Cardiac atrium fibroblast (primary cell): ENCODE measurements around the gene PEX7. TPM values are rescaled to one million over a fixed set of nuclear protein-coding genes. Genes with fewer than 3 reads are reported as not detected.

ENCODE experiments used
- total RNA-seq: library from RNA; depleted of rRNA; stranded (reverse); fragments of >200 nt; gene quantifications from 2 replicates; pipeline ENCODE4 v1.2.3, GENCODE V29; 2015

PEX7 gene, protein sequence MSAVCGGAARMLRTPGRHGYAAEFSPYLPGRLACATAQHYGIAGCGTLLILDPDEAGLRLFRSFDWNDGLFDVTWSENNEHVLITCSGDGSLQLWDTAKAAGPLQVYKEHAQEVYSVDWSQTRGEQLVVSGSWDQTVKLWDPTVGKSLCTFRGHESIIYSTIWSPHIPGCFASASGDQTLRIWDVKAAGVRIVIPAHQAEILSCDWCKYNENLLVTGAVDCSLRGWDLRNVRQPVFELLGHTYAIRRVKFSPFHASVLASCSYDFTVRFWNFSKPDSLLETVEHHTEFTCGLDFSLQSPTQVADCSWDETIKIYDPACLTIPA
- 7.6 and 7.9 TPM in 2 replicates for total RNA-seq

DNA sequence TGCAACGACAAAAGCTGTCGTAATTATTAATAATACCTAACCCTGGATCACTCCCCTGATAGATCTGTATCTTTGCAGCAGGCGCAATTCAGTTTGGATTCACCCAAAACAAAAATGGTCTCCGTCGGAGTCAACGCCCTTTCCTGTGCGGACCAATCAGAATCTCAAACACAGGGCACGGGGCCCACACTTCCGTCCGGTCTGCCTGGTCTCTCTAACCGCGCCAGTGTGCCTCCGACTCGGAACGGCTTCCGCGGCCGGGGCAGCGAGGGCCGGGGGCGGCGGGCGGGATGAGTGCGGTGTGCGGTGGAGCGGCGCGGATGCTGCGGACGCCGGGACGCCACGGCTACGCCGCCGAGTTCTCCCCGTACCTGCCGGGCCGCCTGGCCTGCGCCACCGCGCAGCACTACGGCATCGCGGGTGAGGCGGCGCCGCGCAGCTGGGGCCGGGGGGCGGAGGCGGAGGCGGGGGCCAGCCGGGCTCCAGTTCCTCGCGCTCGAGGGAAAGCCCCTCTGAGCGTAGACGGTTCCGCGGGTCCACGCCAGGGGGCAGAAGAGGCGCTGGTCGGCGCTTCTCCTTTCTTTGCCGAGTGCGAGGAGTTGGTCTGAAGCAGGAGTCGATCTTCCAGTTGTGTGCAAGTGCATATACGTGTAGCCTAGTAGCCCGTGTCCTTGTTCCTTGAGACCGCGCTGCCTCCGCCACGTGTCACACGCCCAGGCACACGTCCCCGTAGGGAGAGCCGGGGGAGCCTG, at the start of gene PEX7:
TSS of gene PEX7 (plus strand) at position 217 of the 752 bp plus-strand sequence. CDS start at position 291, 74 bp downstream.

DNA sequence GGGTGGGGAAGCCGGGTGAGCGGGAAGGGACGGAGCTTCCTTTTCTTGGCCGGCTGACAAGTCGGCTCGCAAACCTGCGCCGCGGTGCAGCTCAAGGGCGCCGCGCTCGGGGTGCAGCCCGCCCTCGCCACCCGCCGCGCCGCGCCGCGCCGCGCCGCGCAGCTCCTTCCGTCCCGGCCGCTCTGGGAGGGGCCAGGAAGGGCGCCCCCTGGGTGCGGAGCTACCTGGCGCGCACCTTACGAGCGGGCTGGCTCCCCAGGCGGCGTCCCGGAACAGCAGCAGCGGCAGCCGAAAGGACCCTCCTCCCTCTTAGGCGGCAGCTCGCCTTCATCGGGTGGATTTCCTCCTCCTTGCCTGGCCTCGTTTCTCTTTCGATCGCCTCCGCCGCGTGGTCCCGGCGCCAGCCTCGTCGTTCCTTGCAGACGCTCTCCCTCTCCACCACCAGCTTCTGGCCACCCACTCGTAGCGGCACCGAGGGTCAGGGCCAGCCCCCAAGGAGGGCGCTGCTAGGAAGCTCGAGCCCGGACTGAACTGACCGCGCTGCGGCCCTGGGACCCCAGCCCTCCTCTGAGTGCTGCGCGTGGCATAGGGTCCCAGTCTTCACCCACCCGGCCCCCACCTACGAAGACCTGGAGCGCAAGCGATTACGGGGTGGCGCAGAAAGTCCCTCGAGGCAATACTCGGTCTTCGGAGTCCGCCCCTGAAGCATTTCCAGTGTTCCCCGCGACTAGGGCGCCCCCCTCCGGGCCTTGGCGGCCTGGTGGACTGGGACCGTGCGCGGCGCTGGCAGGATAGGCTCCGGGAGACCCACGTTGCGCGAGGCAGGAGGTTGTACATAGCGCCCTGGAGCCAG, 29.8 kb upstream of the PEX7 start, which contains the start of gene MAP3K5:
TSS of gene MAP3K5 (minus strand) at position 68 of the 853 bp plus-strand sequence. CDS start 320 bp downstream, outside the sequence.

DNA sequence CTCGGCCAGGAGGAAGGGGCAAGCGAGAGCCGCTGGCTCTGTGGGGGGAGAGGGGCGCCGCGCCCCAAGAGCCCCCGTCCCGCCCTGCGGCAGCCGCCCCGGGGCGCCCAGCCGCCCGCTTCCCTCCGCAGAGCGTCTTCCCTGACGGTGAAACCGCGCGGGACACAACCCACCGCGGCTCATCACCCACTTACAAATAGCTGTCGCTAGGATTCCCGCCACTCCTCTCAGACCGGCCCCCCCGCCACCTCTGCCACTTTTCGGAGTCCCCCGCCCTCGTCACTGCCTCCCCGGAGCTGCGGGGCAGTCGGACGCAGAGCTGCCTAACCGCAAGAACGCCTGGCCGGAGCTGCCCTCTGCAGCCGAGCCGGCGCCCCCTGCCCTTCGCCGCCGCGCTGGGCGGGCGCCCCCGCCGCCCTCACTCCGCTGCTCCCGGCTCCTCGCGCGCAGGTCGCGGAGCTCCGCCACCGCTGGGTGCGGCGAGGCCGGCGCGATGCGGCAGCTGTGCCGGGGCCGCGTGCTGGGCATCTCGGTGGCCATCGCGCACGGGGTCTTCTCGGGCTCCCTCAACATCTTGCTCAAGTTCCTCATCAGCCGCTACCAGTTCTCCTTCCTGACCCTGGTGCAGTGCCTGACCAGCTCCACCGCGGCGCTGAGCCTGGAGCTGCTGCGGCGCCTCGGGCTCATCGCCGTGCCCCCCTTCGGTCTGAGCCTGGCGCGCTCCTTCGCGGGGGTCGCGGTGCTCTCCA, 99.7 kb downstream of the PEX7 start, which contains the start of gene SLC35D3:
TSS of gene SLC35D3 (plus strand) at position 366 of the 749 bp plus-strand sequence. CDS start at position 494, 128 bp downstream.

Other genes starting within 250 kb of the PEX7 start
- 8.3 TPM in 2 replicates for gene MAP3K5, start 30.1 kb upstream of the PEX7 start, total RNA-seq
- gene SLC35D3, start 99.7 kb downstream of the PEX7 start, total RNA-seq = not detected in 2 replicates
- not detected in 2 replicates for gene IL20RA, start 222.4 kb downstream of the PEX7 start, total RNA-seq